Fibroblast of mammary gland (primary cell): ENCODE data around the gene PTPRJ.
"Not testable (repeated sequence)": the region's sequence is repeated elsewhere in the genome, so short reads cannot be mapped to it uniquely, and the experiment has no call there.

Source experiments
- DNase-seq: peaks from one replicate; pipeline ENCODE4 v3.0.0-alpha.2; 2010; ENCODE audit warnings: low read depth
- H3K4me3 ChIP-seq: 2 replicates; pipeline ENCODE4 v1.5.1; 2011; ENCODE audit warnings: low read depth, mild to moderate bottlenecking, low read length, moderate library complexity; ENCODE audit not compliant: control insufficient read depth
- CTCF ChIP-seq: conservative IDR thresholded peaks from 2 replicates; pipeline ENCODE4 v1.5.1; 2011; ENCODE audit warnings: low read depth, low read length, inconsistent platforms; ENCODE audit not compliant: control insufficient read depth, insufficient read depth

The PTPRJ gene

DNA sequence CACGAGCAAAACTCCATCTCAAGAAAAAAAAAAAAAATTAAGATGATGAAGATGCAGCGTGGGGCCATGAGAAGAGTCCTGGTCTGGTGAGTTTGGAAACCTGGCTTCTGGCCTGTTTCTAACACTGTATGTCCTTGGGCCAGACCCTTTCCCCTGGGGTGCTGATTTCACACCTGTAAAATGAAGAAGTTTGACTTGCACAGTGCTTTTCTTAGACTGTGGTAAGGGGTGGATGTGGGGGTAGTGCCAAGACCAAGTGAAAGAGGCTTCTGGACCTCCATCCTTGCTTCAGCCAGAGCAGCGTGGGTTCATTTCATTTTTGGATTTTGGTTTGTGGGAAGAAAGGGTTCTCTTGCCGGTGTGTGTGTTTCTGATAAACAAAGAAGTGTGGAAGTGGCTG, 42.1 kb downstream of the PTPRJ start:
- no peak for DNase-seq
- TF ChIP-seq CTCF = no peak
- H3K4me3 ChIP-seq = no peak overlapping the region

DNA sequence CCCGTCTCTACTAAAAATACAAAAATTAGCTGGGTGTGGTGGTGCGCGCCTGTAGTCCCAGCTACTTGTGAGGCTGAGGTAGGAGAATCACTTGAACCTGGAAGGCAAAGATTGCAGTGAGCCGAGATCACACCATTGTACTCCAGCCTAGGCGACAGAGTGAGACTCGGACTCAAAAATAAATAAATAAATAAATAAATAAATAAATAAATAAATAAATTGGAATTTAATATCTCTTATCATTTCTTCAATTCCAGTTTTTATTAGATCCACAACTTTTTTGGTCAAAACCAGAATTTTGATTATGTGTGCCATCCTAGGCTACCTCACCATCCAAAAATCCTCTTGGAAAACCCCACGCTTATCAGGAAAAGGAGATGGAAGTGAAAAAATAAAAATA, 43.2 kb downstream of the PTPRJ start:
- H3K4me3 ChIP-seq, DNase-seq: not testable (repeated sequence)

GRCh38 chr11:48024635-48025071, 44.3 kb downstream of the PTPRJ start:
- H3K4me3 ChIP-seq = no peak overlapping the region
- TF ChIP-seq CTCF = no peak
- DNase-seq = no peak

GRCh38 chr11:48025293-48025983, 45.1 kb downstream of the PTPRJ start:
- H3K4me3 ChIP-seq = no peak overlapping the region
- no peak for DNase-seq

DNA sequence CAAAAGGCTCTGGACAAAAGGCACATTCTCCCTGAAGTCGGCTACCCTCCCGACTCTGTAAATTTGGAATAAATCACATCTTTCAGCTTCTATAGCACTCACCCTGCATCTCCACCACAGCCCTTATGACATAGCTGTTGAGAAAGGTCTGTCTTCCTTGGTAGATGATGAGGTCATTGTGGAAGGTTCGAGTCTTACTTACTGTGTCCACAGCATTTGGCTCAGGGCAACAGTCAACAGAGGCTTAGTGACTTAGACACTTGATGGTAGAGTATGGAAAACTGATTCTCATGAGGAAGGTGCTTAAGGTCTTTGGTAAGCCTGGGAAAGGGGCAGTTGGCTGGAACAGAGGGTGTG, 45.6 kb downstream of the PTPRJ start:
- no peak overlapping the region for H3K4me3 ChIP-seq
- no peak for TF ChIP-seq CTCF
- DNase-seq = no peak

More at GRCh38 chr11:48025293-48025983, 45.1 kb downstream of the PTPRJ start:
- no peak for TF ChIP-seq CTCF

DNA sequence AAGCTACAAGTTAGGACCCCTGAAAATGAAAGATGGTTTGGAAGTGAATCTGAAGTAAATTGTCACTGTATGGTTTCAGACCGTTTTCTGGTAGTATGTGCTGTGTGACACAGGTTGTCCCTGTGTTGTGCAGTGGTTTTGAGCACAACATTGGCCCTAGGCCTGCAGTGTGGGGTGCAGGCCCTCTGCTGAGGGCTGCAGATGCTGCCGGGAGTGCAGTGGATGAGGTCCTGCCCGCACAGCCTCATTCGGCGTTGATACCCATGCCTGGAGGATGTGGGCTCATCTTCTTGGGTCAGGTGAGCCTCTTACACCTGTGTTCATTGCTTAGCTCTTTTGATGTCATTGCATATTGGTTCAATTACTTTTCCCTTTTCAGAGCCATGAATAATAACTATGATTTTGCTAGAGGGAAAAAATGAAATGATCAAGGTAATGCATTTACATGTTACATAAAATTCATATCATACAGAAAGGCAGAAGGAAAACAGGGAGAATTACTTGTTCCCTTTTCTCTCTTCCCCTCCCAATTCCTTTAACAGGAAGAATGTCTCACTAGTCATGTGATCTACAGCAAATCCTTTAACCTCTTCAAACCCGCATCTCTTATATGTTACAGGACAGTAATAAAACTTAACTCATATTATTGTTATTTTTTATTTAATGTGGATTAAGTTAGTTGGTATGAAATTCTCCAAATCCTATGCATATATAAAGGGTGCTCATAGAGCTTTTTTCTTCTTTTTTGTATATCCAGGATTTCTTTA, 48.7 kb downstream of the PTPRJ start:
- TF ChIP-seq CTCF = no peak
- DNase-seq = no peak
- H3K4me3 ChIP-seq = no peak overlapping the region

DNA sequence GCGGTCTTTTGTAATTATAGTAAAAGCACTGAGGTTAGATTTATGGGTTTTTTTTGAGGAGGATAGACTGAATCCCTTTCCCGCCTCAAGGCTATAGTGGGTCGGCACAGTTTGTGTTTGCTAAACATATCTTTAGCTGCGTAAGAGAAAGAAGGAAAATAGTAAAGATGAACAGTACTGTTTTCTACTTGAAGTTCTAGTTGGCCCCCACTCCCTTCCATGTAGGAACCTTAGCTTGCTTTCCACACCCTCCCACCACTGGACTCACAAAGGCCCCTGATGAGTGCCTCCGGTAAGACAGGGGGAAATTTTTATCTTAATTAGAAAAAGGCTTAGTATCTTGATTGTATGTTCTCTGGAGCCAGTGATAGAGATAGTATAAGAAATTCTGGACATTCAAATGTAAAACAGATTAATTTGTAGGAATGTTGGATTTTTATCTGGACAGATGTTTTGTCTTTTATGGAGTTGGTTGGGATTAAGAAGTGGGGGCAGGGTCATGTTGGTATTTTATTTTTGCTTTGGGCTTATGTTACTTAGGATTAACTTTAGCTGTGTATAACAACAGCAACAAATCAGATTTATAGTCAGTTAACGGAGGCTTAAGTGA, 49.4 kb downstream of the PTPRJ start:
- no peak for TF ChIP-seq CTCF
- no peak overlapping the region for H3K4me3 ChIP-seq
- no peak for DNase-seq
